ENCODE data around the gene CT45A9. TPM values are rescaled to one million over a fixed set of nuclear protein-coding genes. Genes with fewer than 3 reads are reported as not detected.
"Not testable (repeated sequence)": the region's sequence is repeated elsewhere in the genome, so short reads cannot be mapped to it uniquely, and the experiment has no call there.

CT45A9 gene
- not detected in 2 replicates for total RNA-seq (2014; rRNA removed; shearing (Covaris generic); ENCODE audit: low replicate concordance)

- not testable (repeated sequence) for H3K27me3 ChIP-seq, H3K9me3 ChIP-seq, H3K4me3 ChIP-seq, H3K36me3 ChIP-seq, DNase-seq
Measured at GRCh38 chrX:135871712-135872111, at the start of gene CT45A9. Gene CT45A9 (minus strand): TSS chrX:135871812. CDS start chrX:135868061, 3,751 bp downstream.

GRCh38 chrX:135920516-135920915 lies 48.9 kb upstream of the CT45A9 start:
- not testable (repeated sequence) for H3K27me3 ChIP-seq, H3K36me3 ChIP-seq, DNase-seq, H3K9me3 ChIP-seq, H3K4me3 ChIP-seq

- Histone ChIP-seq H3K27me3 (no peaks in the 10 kb centered on the region), H3K4me3 (no peak overlapping the region), H3K36me3 (no peaks in the 10 kb centered on the region), H3K9me3 (no peaks in the 10 kb centered on the region)
- no peak for DNase-seq
Measured at GRCh38 chrX:135914404-135914803, 42.8 kb upstream of the CT45A9 start.

GRCh38 chrX:135910251-135910650 lies 38.6 kb upstream of the CT45A9 start:
- no peaks in the 10 kb centered on the region for H3K27me3 ChIP-seq
- DNase-seq: no peak
- H3K9me3 ChIP-seq: no peaks in the 10 kb centered on the region
- no peak overlapping the region for H3K4me3 ChIP-seq
- H3K36me3 ChIP-seq: no peaks in the 10 kb centered on the region

GRCh38 chrX:135893294-135893817 lies 21.7 kb upstream of the CT45A9 start, which contains the start of the genes CT45A10 and SAGE1:
Gene CT45A10 (minus strand): TSS chrX:135893444. CDS start chrX:135885344, 8,100 bp downstream.
Gene SAGE1 (plus strand): TSS chrX:135893716. CDS start chrX:135896243, 2,527 bp downstream.
- Histone ChIP-seq H3K4me3 (no peak within 1 kb of the TSS), H3K27me3 (no peaks in the 10 kb centered on the region), H3K36me3 (no peaks in the 10 kb centered on the region), H3K9me3 (no peaks in the 10 kb centered on the region)
- no peak for DNase-seq

GRCh38 chrX:135892781-135893180 lies 21.2 kb upstream of the CT45A9 start:
- no peaks in the 10 kb centered on the region for H3K36me3 ChIP-seq
- H3K4me3 ChIP-seq: no peak overlapping the region
- H3K9me3 ChIP-seq: no peaks in the 10 kb centered on the region
- DNase-seq: no peak
- no peaks in the 10 kb centered on the region for H3K27me3 ChIP-seq

GRCh38 chrX:135890087-135890585 lies 18.5 kb upstream of the CT45A9 start:
- no peaks in the 10 kb centered on the region for H3K27me3 ChIP-seq
- no peaks in the 10 kb centered on the region for H3K36me3 ChIP-seq
- H3K9me3 ChIP-seq: no peaks in the 10 kb centered on the region
- H3K4me3 ChIP-seq: no peak overlapping the region
- DNase-seq: no peak

- not testable (repeated sequence) for H3K9me3 ChIP-seq, H3K4me3 ChIP-seq, H3K27me3 ChIP-seq, H3K36me3 ChIP-seq
- DNase-seq: peak; percentile 24
Measured at GRCh38 chrX:135888976-135889375, 17.4 kb upstream of the CT45A9 start.

- not testable (repeated sequence) for H3K9me3 ChIP-seq, H3K4me3 ChIP-seq, H3K36me3 ChIP-seq, H3K27me3 ChIP-seq, DNase-seq
Measured at GRCh38 chrX:135888230-135888629, 16.6 kb upstream of the CT45A9 start.

- H3K4me3 ChIP-seq, DNase-seq, H3K9me3 ChIP-seq, H3K36me3 ChIP-seq, H3K27me3 ChIP-seq: not testable (repeated sequence)
Measured at GRCh38 chrX:135882741-135883140, 11.1 kb upstream of the CT45A9 start.

GRCh38 chrX:135854438-135854837 lies 17.2 kb downstream of the CT45A9 start, which contains the start of gene CT45A8:
Gene CT45A8 (minus strand): TSS chrX:135854538. CDS start chrX:135850783, 3,755 bp downstream.
- not testable (repeated sequence) for H3K9me3 ChIP-seq, H3K4me3 ChIP-seq, DNase-seq, H3K36me3 ChIP-seq, H3K27me3 ChIP-seq

- not testable (repeated sequence) for H3K9me3 ChIP-seq, H3K4me3 ChIP-seq
Measured at GRCh38 chrX:135837180-135837579, 34.4 kb downstream of the CT45A9 start, which contains the start of gene CT45A7. Gene CT45A7 (minus strand): TSS chrX:135837280. CDS start chrX:135833533, 3,747 bp downstream.

GRCh38 chrX:135819912-135820311 lies 51.7 kb downstream of the CT45A9 start, which contains the start of gene CT45A2:
Gene CT45A2 (minus strand): TSS chrX:135820012. CDS start chrX:135816265, 3,747 bp downstream.
- H3K9me3 ChIP-seq, DNase-seq, H3K36me3 ChIP-seq, H3K4me3 ChIP-seq, H3K27me3 ChIP-seq: not testable (repeated sequence)

More at GRCh38 chrX:135837180-135837579, 34.4 kb downstream of the CT45A9 start, which contains the start of gene CT45A7:
- H3K27me3 ChIP-seq, H3K36me3 ChIP-seq, DNase-seq: not testable (repeated sequence)

Other genes with a start within 250 kb of the CT45A9 start
- not detected in 2 replicates for gene CT45A1, start 158.2 kb downstream of the CT45A9 start, total RNA-seq (2014; rRNA removed; shearing (Covaris generic); ENCODE audit: low replicate concordance)
- not detected in 2 replicates for gene CT45A3, start 103.6 kb downstream of the CT45A9 start, total RNA-seq (2014; rRNA removed; shearing (Covaris generic); ENCODE audit: low replicate concordance)
- not detected in 2 replicates for gene CT45A5, start 86.3 kb downstream of the CT45A9 start, total RNA-seq (2014; rRNA removed; shearing (Covaris generic); ENCODE audit: low replicate concordance)
- not detected in 2 replicates for gene CT45A6, start 69.0 kb downstream of the CT45A9 start, total RNA-seq (2014; rRNA removed; shearing (Covaris generic); ENCODE audit: low replicate concordance)
- not detected in 2 replicates for gene CT45A2, start 51.8 kb downstream of the CT45A9 start, total RNA-seq (2014; rRNA removed; shearing (Covaris generic); ENCODE audit: low replicate concordance)
- not detected in 2 replicates for gene CT45A7, start 34.5 kb downstream of the CT45A9 start, total RNA-seq (2014; rRNA removed; shearing (Covaris generic); ENCODE audit: low replicate concordance)
- gene CT45A8, start 17.3 kb downstream of the CT45A9 start, total RNA-seq (2014; rRNA removed; shearing (Covaris generic); ENCODE audit: low replicate concordance): not detected in 2 replicates
- not detected in 2 replicates for gene CT45A10, start 21.6 kb upstream of the CT45A9 start, total RNA-seq (2014; rRNA removed; shearing (Covaris generic); ENCODE audit: low replicate concordance)
- not detected in 2 replicates for gene SAGE1, start 21.9 kb upstream of the CT45A9 start, total RNA-seq (2014; rRNA removed; shearing (Covaris generic); ENCODE audit: low replicate concordance)
- gene MMGT1, start 102.2 kb upstream of the CT45A9 start, total RNA-seq (2014; rRNA removed; shearing (Covaris generic); ENCODE audit: low replicate concordance): 19.6 and 26.1 TPM in 2 replicates
- gene SLC9A6, start 113.6 kb upstream of the CT45A9 start, total RNA-seq (2014; rRNA removed; shearing (Covaris generic); ENCODE audit: low replicate concordance): 10.0 and 14.8 TPM in 2 replicates